SK-N-SH (cell line): ENCODE measurements around the gene H6PD. TPM values are rescaled to one million over a fixed set of nuclear protein-coding genes. Genes with fewer than 3 reads are reported as not detected.

Source experiments
- CTCF ChIA-PET: fragments of 300-600, 350-600 bp; formaldehyde crosslinking; extraction: SDS; loops from one replicate; lab custom pipeline; 2021; lab: Yijun Ruan, JAX
- POLR2A ChIA-PET: fragments of 350-600 bp; sonication (Branson Sonifier 250); formaldehyde crosslinking; extraction: SDS; loops from one replicate; lab custom pipeline; 2020; ENCODE audit warnings: antibody characterized with exemption, inconsistent platforms; lab: Yijun Ruan, JAX
- DNase-seq: peaks from one replicate; pipeline ENCODE4 v3.0.0; 2012
- H2AFZ ChIP-seq: fragments of 200-600 bp; sonication (generic); 2 replicates; pipeline ENCODE4 v1.8.1; 2016; ENCODE audit warnings: antibody characterized with exemption, mild to moderate bottlenecking, low read depth
- H3F3A ChIP-seq: fragments of 200-600 bp; sonication (generic); replicated peaks from 2 replicates; pipeline ENCODE3; 2016; ENCODE audit warnings: antibody characterized with exemption, mild to moderate bottlenecking; ENCODE audit not compliant: insufficient read depth
- H3K27ac ChIP-seq, 2 experiments: fragments of 200-500 bp in 1 of 2; fragments of 200-600 bp in 1 of 2; sonication (Bioruptor generic) in 1 of 2; sonication (generic), shearing (Covaris generic) in 1 of 2; 2 replicates each; pipeline versions ENCODE4 v1.5.1 to v1.6.1; 2014 to 2016; ENCODE audit warnings: low read depth in 2 of 2, inconsistent platforms in 1 of 2, low read length in 1 of 2, mild to moderate bottlenecking in 1 of 2, mixed read lengths in 1 of 2
- H3K27me3 ChIP-seq: fragments of 200-600 bp; sonication (generic), shearing (Covaris generic); 2 replicates; pipeline ENCODE4 v1.6.1; 2016; ENCODE audit warnings: mixed run types; ENCODE audit not compliant: insufficient read depth
- H3K36me3 ChIP-seq, 2 experiments: fragments of 200-500 bp in 1 of 2; fragments of 200-600 bp in 1 of 2; sonication (Bioruptor generic) in 1 of 2; sonication (generic) in 1 of 2; replicated peaks in 1 of 2; 2 replicates each; pipeline versions ENCODE3 to v1.5.1; 2014 to 2016; ENCODE audit warnings: low read length in 1 of 2, mild to moderate bottlenecking in 1 of 2; ENCODE audit not compliant: insufficient read depth in 2 of 2, control insufficient read depth in 1 of 2
- H3K4me1 ChIP-seq, 2 experiments: fragments of 200-500 bp in 1 of 2; fragments of 200-600 bp in 1 of 2; sonication (Bioruptor generic) in 1 of 2; sonication (generic), shearing (Covaris generic) in 1 of 2; 2 replicates each; pipeline versions ENCODE4 v1.5.1 to v1.6.1; 2014 to 2016; ENCODE audit warnings: low read depth in 1 of 2, low read length in 1 of 2, mixed run types in 1 of 2; ENCODE audit not compliant: insufficient read depth in 2 of 2, control insufficient read depth in 1 of 2
- H3K4me2 ChIP-seq: fragments of 200-600 bp; sonication (generic), shearing (Covaris generic); 2 replicates; pipeline ENCODE4 v1.6.1; 2017; ENCODE audit warnings: mixed run types
- H3K4me3 ChIP-seq, 2 experiments: fragments of 200-500 bp in 1 of 2; fragments of 200-600 bp in 1 of 2; sonication (Bioruptor generic) in 1 of 2; sonication (generic), shearing (Covaris generic) in 1 of 2; 2 replicates each; pipeline versions ENCODE4 v1.5.1 to v1.8.1; 2014 to 2016; ENCODE audit warnings: low read depth in 2 of 2, inconsistent platforms in 1 of 2, low read length in 1 of 2, mild to moderate bottlenecking in 1 of 2, mixed read lengths in 1 of 2, moderate library complexity in 1 of 2
- H3K79me2 ChIP-seq: fragments of 200-600 bp; sonication (generic); 2 replicates; pipeline ENCODE4 v1.8.1; 2017; ENCODE audit warnings: mild to moderate bottlenecking; ENCODE audit not compliant: insufficient read depth
- H3K9ac ChIP-seq: fragments of 200-600 bp; sonication (generic); 2 replicates; pipeline ENCODE4 v1.6.1; 2017; ENCODE audit warnings: mixed run types
- H3K9me2 ChIP-seq: fragments of 200-600 bp; sonication (generic); 2 replicates; pipeline ENCODE4 v1.6.1; 2017; ENCODE audit warnings: mixed run types
- H3K9me3 ChIP-seq: fragments of 200-600 bp; sonication (generic); 2 replicates; pipeline ENCODE4 v1.6.1; 2017; ENCODE audit warnings: mixed run types, mild to moderate bottlenecking, moderate library complexity
- H4K20me1 ChIP-seq: fragments of 200-600 bp; sonication (generic); 2 replicates; pipeline ENCODE4 v1.6.1; 2017; ENCODE audit warnings: mild to moderate bottlenecking, mixed run types; ENCODE audit not compliant: insufficient read depth
- FOXJ3 ChIP-seq: sonication (generic); formaldehyde crosslinking; IDR thresholded peaks from 2 replicates; pipeline ENCODE4 v1.5.1; 2020; ENCODE audit warnings: mild to moderate bottlenecking, missing genetic modification reagents
- GATA2 ChIP-seq: sonication (generic); formaldehyde crosslinking; IDR thresholded peaks from 2 replicates; pipeline ENCODE4 v1.5.0; 2020; ENCODE audit warnings: mild to moderate bottlenecking, missing genetic modification reagents
- JUND ChIP-seq: IDR thresholded peaks from 2 replicates; pipeline ENCODE4 v1.4.0; 2012
- MEF2A ChIP-seq: IDR thresholded peaks from 2 replicates; pipeline ENCODE4 v1.4.0; 2012; ENCODE audit warnings: low read depth, borderline replicate concordance
- RFX5 ChIP-seq: IDR thresholded peaks from 2 replicates; pipeline ENCODE4 v1.6.1; 2012; ENCODE audit warnings: mild to moderate bottlenecking, improper control_type of control experiment, low read length
- SMC3 ChIP-seq: IDR thresholded peaks from 2 replicates; pipeline ENCODE4 v1.6.1; 2012; ENCODE audit warnings: low read depth, low read length, improper control_type of control experiment
- TAF1 ChIP-seq: IDR thresholded peaks from 2 replicates; pipeline ENCODE4 v1.6.1; 2012; ENCODE audit warnings: low read depth, mild to moderate bottlenecking, low read length, moderate library complexity, borderline replicate concordance
- WGBS: methylation state at CpG from one replicate; pipeline ENCODE4 v1.1.6; 2017; ENCODE audit warnings: low lambda C conversion rate; 5-methylcytosine and 5-hydroxymethylcytosine counted together
- polyA plus RNA-seq, 3 experiments: library from polyadenylated mRNA; depleted of rRNA; stranded (reverse); fragments of >200 nt; gene quantifications; 2 replicates each; pipeline ENCODE4 v1.2.3, GENCODE V29; 2012
- TF ChIP-seq, protein P1 (sequence below): IDR thresholded peaks from 2 replicates; pipeline ENCODE4 v1.4.0; 2012; ENCODE audit warnings: low read depth

The H6PD gene
- polyA plus RNA-seq, 1 of the 3 experiments (the other 2 are of a cell fraction): 19.1 TPM

DNA sequence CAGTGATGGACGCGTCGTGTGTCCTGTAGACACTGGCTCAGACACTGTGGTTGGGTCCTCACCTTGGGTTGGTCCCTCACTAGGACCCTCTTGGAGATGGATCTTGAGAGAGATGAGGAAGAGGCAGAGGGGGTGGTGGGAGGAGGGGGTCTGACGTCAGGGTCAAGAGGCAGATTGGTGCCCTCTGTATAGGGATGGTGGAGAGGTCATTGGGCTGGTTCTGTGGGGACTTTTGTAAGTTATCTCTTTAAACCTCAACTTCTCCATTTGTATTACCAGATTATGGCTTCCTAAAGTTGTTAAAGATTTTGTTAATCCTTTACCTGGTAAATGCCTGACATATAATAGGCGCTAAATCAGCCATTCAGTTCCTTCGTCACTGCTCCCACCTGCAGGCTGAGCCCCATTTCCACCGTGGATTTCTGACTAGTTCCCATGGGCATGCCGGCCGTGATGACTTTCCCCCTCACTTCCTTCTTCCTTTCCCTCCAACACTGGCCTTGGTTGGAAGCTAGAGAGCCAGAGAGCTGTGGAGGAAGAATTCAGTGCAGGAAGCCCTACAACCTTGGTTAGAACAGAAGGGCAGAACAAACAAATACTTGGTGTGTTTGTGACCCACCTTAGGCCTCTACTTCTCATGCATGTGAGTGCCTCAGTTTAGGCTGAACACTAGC lies 8.6 kb downstream of the H6PD start:
- H4K20me1 ChIP-seq: no peaks in the 10 kb centered on the region; the same call in 1 of the 2 replicates
- ChIA-PET POLR2A (no interaction called here), CTCF (interaction anchor here (1.9 to 2.8 kb wide), 3 partner anchors 9 to 248 kb away, joined by 4 to 15 read pairs (median 6); no protein-coding TSS in a partner anchor)
- no peaks in the 10 kb centered on the region for H3K9me3 ChIP-seq
- DNase-seq: no peak
- H3K79me2 ChIP-seq: peaks cover 15% of the 10 kb centered on the region
- H3K4me1 ChIP-seq: peaks cover 0 to 5% of the 10 kb centered on the region in 2 experiments; a peak in 1 of 4 replicates
- H3F3A ChIP-seq: peaks cover 8% of the 10 kb centered on the region
- no peak overlapping the region for H3K9ac ChIP-seq
- peaks cover 5 to 30% of the 10 kb centered on the region in 2 experiments for H3K36me3 ChIP-seq
- 99% methylated on average over 6 of the region's 9 CpGs for WGBS
- H3K27me3 ChIP-seq: no peaks in the 10 kb centered on the region
- H3K9me2 ChIP-seq: no peaks in the 10 kb centered on the region
- H3K27ac ChIP-seq: no peak overlapping the region
- H3K4me2 ChIP-seq: no peak overlapping the region
- H2AFZ ChIP-seq: no peak overlapping the region
- TF ChIP-seq SMC3: no peak
- no peak for TF ChIP-seq RFX5
- TF ChIP-seq MEF2A: no peak
- TF ChIP-seq GATA2 (CRISPR knock-in tag): no peak
- TF ChIP-seq TAF1: no peak
- TF ChIP-seq, protein P1, sequence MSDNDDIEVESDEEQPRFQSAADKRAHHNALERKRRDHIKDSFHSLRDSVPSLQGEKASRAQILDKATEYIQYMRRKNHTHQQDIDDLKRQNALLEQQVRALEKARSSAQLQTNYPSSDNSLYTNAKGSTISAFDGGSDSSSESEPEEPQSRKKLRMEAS: no peak
- H3K4me3 ChIP-seq: no peak overlapping the region

DNA sequence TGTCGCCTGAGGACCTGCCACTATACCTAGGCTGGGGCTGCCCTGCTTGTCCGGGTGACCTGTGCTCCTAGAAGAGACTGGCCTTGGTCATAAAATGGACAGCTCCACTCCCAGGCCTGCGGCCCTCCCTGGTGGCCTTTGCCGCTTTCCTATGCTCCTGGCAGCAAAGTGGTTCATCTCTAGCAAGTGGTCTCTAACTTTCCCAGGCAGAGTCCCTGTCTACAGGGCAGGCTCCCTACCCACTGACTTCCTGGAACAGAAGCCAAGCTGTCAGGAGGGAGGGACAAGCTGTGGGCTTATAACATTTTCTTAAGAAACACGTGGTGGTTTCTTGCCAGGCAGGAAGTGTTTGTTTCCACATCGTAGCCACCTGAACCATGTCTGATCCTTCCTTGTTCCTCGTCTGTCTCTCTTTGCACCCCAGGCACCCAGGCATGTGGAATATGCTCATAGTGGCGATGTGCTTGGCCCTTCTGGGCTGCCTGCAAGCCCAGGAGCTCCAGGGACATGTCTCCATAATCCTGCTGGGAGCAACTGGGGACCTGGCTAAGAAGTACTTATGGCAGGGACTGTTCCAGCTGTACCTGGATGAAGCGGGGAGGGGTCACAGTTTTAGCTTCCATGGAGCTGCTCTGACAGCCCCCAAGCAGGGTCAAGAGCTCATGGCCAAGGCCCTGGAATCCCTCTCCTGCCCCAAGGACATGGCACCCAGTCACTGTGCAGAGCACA lies 10.1 kb downstream of the H6PD start:
- ChIA-PET POLR2A (no interaction called here), CTCF (interaction anchor here (0.8 to 2.8 kb wide), 5 partner anchors 10 to 247 kb away, joined by 3 to 15 read pairs (median 4); partner anchors contain the start of gene H6PD)
- H3K9me2 ChIP-seq: no peaks in the 10 kb centered on the region
- WGBS: 93% methylated on average over 4 of the region's 9 CpGs
- peaks cover 3% of the 10 kb centered on the region for H3F3A ChIP-seq
- no peak overlapping the region for H3K27ac ChIP-seq
- H3K36me3 ChIP-seq: peaks cover 5 to 30% of the 10 kb centered on the region in 2 experiments
- H4K20me1 ChIP-seq: no peaks in the 10 kb centered on the region; the same call in 1 of the 2 replicates
- H3K4me1 ChIP-seq: peaks cover 0 to under 1% of the 10 kb centered on the region in 2 experiments; a peak in 1 of 4 replicates
- no peak for DNase-seq
- no peaks in the 10 kb centered on the region for H3K27me3 ChIP-seq
- H3K9ac ChIP-seq: no peak overlapping the region
- no peaks in the 10 kb centered on the region for H3K9me3 ChIP-seq
- no peak overlapping the region for H3K4me3 ChIP-seq
- no peak overlapping the region for H3K4me2 ChIP-seq
- no peak overlapping the region for H2AFZ ChIP-seq
- 0 out of 2 replicates have a peak, but pooled peaks cover 7% of the 10 kb centered on the region for H3K79me2 ChIP-seq
- TF ChIP-seq GATA2 (CRISPR knock-in tag): no peak
- no peak for TF ChIP-seq FOXJ3 (CRISPR knock-in tag)

DNA sequence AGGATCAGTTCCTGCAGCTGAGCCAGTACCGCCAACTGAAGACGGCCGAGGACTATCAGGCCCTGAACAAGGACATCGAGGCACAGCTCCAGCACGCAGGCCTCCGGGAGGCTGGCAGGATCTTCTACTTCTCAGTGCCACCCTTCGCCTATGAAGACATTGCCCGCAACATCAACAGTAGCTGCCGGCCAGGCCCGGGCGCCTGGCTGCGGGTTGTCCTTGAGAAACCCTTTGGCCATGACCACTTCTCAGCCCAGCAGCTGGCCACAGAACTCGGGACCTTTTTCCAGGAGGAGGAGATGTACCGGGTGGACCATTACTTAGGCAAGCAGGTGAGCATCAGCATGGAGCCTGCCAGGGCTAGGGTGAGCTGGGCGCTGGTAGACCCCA lies 10.7 kb downstream of the H6PD start:
- 100% methylated on average over 2 of the region's 15 CpGs for WGBS
- H3K9ac ChIP-seq: no peak overlapping the region
- DNase-seq: no peak
- no peak overlapping the region for H3K4me3 ChIP-seq
- no peak overlapping the region for H3K4me2 ChIP-seq
- no peaks in the 10 kb centered on the region; the same call in 1 of the 2 replicates for H4K20me1 ChIP-seq
- no peak overlapping the region for H2AFZ ChIP-seq
- no peaks in the 10 kb centered on the region for H3K9me2 ChIP-seq
- TF ChIP-seq MEF2A: no peak
- TF ChIP-seq JUND: no peak
- 0 out of 2 replicates have a peak, but pooled peaks cover 4% of the 10 kb centered on the region for H3K79me2 ChIP-seq
- CTCF ChIA-PET: interaction anchor here (0.8 to 2.8 kb wide), 6 partner anchors 11 to 246 kb away, joined by 3 to 15 read pairs (median 4); partner anchors contain the start of gene H6PD
- H3K36me3 ChIP-seq: peaks cover 4 to 28% of the 10 kb centered on the region in 2 experiments
- H3F3A ChIP-seq: peaks cover under 1% of the 10 kb centered on the region
- no peaks in the 10 kb centered on the region for H3K27me3 ChIP-seq
- no peak overlapping the region for H3K27ac ChIP-seq
- H3K4me1 ChIP-seq: no peaks in the 10 kb centered on the region; a peak in 1 of 4 replicates
- POLR2A ChIA-PET: no interaction called here
- no peaks in the 10 kb centered on the region for H3K9me3 ChIP-seq
